HG03432 (cell line): ENCODE results near the gene CARS2.
"Not testable (repeated sequence)": the region's sequence is repeated elsewhere in the genome, so short reads cannot be mapped to it uniquely, and the experiment has no call there.

Source experiments
- ATAC-seq: cut with Tn5 transposase; IDR thresholded peaks from one replicate; pipeline ENCODE4 v1.9.1; 2021; ENCODE audit warnings: mild to moderate bottlenecking, moderate library complexity; ENCODE audit not compliant: unreplicated experiment

The CARS2 gene

DNA sequence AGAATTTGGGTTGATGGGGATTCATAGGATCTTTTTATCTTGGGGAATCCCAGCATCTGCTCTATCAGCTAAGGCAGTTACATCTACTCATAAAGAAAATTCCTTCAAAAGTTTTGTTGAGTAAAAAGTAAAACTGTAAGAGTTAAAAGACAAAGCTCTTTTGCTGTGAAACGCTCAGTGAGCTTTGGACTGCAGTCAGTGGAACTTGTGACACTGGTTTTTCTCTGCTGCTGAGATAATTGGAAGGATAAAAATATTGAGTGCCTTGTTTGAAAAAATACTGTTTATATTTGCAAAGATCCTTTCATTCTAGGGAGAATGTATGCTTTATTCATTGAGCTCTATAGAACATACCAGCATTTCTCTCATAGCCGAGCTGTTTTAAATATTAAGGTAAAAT lies 85.3 kb downstream of the CARS2 start:
- no peak for ATAC-seq

DNA sequence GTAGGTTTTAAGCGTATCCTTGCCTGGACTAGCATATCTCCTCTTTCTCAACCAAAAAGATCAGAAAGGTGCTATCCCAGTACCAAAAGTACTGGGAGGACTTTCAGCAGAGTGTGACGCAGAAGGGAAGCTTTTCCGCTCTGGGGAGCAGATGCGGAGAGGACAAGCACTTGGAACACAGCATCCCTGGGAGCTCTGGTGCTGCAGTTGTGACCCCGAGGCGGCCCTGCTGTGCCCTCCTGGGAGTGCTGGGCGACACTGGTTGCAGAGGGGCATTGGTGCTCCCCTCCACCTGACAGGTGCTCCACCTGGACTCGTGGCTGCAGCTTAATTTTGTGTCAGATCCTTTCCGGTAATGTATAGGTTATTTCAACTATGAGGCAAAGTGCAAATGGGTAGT lies 87.1 kb downstream of the CARS2 start:
- ATAC-seq: no peak

DNA sequence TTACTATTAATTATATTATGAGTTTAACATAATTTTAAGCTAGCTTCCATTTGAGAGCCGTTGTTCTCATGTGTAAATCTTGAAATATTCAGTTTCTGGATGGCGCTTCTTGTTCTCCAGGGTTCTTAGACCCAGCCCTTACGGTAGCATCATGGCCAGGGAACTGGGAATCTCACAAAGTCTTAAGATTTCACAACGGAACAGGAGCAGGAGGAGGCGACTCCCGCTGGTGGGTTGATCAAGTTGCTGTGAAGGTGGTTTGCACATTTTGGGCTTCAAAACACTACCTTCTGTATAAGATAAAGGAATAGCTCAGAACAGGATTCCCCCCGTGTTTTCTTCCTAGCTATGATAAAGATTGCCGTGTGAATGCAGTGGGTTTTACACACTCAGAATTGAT lies 87.7 kb downstream of the CARS2 start:
- ATAC-seq: no peak

DNA sequence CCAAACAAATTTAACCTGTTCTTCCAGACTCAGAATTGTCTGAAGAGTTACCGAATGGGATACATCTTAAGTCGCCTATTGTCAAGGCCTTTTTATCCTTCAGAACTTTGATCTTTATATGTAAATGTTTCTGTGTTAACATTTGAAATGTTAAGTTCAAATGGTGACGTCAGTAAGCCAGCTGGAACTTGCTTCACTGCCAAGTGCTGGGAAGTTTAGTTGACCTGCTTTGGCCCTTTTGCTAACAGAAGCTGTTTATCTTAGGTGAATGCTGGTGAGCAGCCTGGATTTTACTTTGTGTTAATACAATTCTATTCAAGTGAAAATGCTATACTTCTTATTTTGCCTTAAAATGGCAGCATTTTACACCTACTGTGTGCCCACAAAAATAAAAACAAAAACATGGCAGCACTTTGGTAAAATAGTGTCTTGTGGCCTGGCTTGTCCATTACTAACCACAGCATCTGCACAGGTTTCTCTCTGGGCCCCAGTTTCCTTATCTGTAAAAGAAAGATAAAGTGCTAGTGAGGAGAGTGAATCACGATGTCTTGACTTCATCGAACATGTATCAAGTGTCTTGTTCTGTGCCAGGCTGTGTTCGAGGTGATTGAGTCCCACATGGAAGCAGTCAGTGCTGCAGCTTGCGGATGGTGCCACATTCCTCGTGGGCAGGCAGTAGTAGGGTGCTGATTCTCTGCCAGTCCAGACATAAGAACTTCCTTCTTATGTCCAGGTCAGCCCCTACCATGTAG lies 88.4 kb downstream of the CARS2 start:
- no peak for ATAC-seq

GRCh38 chr13:110616103-110617101 lies 89.5 kb downstream of the CARS2 start:
- ATAC-seq: peak; percentile 56

DNA sequence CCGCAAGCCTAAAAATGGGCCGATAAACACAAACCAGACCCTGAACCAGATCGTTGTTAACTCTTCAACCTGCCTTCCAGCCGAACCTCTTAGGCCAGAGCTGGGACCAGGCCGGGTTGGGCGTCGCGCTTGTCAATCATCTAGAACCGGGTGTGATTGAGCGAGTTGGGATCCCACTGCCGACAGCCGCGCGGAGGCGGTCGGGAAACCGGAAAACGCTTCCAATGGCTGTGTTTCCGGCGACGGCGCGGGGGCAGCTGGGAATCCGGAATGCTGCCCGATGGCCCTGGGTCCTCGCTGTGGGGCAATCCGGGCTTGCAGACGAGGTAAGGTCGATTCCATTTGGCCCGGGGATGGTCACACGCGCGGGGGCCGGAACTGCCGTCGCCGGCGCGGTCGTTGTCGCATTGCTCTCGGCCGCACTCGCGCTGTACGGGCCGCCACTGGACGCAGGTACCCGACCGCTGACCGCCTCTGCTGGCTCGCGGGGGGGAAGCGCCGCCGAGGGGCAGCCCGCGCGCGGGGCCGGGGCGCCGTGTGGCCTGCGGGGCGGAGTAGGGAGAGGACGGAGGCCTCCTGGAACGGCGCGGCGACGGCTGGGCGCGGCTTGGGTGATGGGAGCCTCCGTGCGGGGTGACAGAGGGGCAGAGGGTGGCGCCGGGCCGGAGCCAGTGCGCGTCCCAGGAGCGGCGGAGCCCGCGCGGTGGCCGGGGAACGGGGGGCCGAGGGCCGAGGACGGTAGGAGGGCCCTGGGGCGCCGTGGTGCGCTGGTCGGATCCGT lies 90.4 kb downstream of the CARS2 start, which contains the start of gene NAXD:
TSS of gene NAXD (plus strand) at position 224 of the 781 bp plus-strand sequence. CDS start at position 281, 57 bp downstream.
- peak; percentile 82 for ATAC-seq

GRCh38 chr13:110615005-110615321 lies 91.0 kb downstream of the CARS2 start:
- no peak for ATAC-seq

- ATAC-seq: peak; percentile 42
Observed at GRCh38 chr13:110610955-110611595, 94.8 kb downstream of the CARS2 start.

DNA sequence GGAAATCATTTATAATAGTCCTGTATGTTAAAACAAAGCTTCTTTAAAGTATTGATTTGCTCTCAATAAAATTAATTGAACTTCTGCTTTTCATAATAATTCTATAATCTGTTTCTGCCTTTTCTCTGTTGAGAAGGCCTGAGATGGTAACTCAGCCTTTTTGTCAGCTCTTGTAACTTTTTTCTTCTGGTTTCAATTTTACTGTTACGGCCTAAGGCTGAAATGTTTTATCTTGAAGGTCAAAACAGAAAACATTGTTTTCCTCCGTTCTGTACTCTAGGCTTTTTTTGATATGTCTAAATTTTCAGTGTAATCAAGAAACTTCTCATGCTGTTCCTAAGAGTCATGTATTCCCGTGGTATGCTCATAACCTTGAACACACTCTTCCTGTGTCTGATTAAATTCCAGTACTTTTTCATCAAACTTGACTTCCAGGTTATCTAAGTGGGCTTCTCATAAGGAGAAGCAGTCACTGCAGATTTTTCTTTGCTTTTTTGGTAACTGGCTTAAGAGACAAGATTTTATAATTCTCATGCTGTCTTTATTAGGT lies 98.2 kb downstream of the CARS2 start:
- ATAC-seq: no peak

DNA sequence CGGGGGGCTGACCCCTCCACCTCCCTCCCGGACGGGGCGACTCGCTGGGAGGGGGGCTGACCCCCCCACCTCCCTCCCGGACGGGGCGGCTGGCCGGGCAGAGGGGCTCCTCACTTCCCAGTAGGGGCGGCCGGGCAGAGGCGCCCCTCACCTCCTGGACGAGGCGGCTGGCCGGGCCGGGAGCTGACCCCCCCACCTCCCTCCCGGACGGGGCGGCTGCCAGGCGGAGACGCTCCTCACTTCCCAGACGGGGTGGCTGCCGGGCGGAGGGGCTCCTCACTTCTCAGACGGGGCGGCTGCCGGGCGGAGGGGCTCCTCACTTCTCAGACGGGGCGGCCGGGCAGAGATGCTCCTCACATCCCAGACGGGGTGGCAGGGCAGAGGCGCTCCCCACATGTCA lies 99.6 kb downstream of the CARS2 start:
- ATAC-seq: not testable (repeated sequence)

DNA sequence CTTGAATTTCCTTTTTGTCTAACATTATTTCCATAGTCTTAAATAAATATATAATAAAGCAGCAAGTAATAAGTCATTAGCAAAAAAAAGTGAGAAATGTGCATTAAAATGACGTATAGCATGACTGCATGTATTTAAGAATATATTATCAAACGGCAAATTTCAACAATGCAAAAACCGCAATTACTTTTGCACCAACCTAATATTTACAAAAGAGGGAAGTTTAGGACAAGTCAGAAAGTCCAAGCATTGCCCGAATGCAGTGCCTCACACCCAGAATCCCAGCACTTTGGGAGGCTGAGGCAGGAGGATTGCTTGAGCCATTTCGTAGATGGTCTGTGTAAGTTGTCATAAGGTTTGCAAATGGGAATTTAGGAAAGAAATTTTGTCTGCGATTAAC lies 100.8 kb downstream of the CARS2 start:
- ATAC-seq: no peak

- ATAC-seq: no peak
Observed at GRCh38 chr13:110600980-110601379, 104.9 kb downstream of the CARS2 start.

DNA sequence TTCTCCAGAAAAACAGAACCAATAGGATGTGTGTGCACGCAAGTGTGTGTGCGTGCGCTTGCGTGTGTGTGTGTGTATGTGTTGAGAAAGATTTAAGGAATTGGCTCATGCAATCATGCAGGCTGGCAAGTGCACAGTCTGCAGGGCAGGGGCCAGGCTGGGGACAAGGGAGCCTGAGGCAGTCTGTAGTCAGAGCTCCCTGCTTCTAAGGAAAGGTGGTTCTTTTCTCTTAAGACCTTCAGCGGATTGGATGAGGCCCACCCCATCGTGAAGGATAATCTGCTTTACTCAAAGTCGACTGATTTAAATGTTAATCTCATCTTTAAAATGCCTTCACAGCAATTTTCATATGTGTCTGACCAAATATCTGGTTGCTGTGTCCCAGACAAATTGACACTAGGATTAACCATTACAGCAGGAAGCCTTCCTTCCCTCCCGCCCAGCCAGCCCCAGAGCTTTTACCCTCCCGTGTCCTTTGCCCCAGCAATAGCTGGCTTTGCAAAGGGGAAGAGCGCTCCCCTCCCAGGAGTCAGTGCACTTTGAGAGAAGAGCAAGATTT lies 105.6 kb downstream of the CARS2 start:
- ATAC-seq: no peak

GRCh38 chr13:110597041-110597689 lies 108.8 kb downstream of the CARS2 start:
- ATAC-seq: no peak

GRCh38 chr13:110593430-110594130 lies 112.3 kb downstream of the CARS2 start:
- peak; percentile 80 for ATAC-seq

- no peak for ATAC-seq
Observed at GRCh38 chr13:110592665-110593064, 113.3 kb downstream of the CARS2 start.
